DND-41 (cell line): ENCODE measurements around the gene HOXB8.

Source experiments
- EZH2 ChIP-seq: IDR thresholded peaks from 3 replicates; pipeline ENCODE4 v1.6.1; 2012; ENCODE audit warnings: borderline replicate concordance, low read depth, mild to moderate bottlenecking, moderate library complexity, low read length, inconsistent platforms; ENCODE audit not compliant: severe bottlenecking
- TF ChIP-seq, protein P1 (sequence below): IDR thresholded peaks from 2 replicates; pipeline ENCODE4 v1.5.1; 2012; ENCODE audit warnings: borderline replicate concordance, low read length, moderate library complexity, mild to moderate bottlenecking; ENCODE audit not compliant: poor library complexity, severe bottlenecking; ENCODE audit errors: extremely low read depth

GRCh38 chr17:48566717-48567116, 48.4 kb downstream of the HOXB8 start:
- TF ChIP-seq, protein P1, sequence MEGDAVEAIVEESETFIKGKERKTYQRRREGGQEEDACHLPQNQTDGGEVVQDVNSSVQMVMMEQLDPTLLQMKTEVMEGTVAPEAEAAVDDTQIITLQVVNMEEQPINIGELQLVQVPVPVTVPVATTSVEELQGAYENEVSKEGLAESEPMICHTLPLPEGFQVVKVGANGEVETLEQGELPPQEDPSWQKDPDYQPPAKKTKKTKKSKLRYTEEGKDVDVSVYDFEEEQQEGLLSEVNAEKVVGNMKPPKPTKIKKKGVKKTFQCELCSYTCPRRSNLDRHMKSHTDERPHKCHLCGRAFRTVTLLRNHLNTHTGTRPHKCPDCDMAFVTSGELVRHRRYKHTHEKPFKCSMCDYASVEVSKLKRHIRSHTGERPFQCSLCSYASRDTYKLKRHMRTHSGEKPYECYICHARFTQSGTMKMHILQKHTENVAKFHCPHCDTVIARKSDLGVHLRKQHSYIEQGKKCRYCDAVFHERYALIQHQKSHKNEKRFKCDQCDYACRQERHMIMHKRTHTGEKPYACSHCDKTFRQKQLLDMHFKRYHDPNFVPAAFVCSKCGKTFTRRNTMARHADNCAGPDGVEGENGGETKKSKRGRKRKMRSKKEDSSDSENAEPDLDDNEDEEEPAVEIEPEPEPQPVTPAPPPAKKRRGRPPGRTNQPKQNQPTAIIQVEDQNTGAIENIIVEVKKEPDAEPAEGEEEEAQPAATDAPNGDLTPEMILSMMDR = no peak
- TF ChIP-seq EZH2 = no peak
